Parathyroid adenoma (tissue), 2 donors: ENCODE results near the gene RCAN1.

ENCODE experiments used
- H2AFZ ChIP-seq: fragments of 300-600 bp; sonication (generic); one replicate; pipeline ENCODE4 v1.7.0; 2017; ENCODE audit warnings: antibody characterized with exemption, mild to moderate bottlenecking
- H3K27ac ChIP-seq: fragments of 300-600 bp; sonication (generic); one replicate; pipeline ENCODE4 v1.7.0; 2017
- H3K27me3 ChIP-seq: fragments of 300-600 bp; sonication (generic); one replicate; pipeline ENCODE4 v1.7.0; 2017; ENCODE audit warnings: low read length; ENCODE audit not compliant: control insufficient read depth, insufficient read depth
- H3K36me3 ChIP-seq: fragments of 300-600 bp; sonication (generic); one replicate; pipeline ENCODE4 v1.7.0; 2017; ENCODE audit warnings: low read length; ENCODE audit not compliant: control insufficient read depth, insufficient read depth
- H3K4me1 ChIP-seq: fragments of 300-600 bp; sonication (generic); one replicate; pipeline ENCODE4 v1.7.0; 2017; ENCODE audit warnings: control low read depth
- H3K4me2 ChIP-seq: fragments of 300-600 bp; sonication (generic); one replicate; pipeline ENCODE4 v1.7.0; 2017; ENCODE audit warnings: low read length
- H3K4me3 ChIP-seq: fragments of 300-600 bp; sonication (generic); one replicate; pipeline ENCODE4 v1.7.0; 2017; ENCODE audit warnings: low read depth, low read length
- H3K79me2 ChIP-seq: fragments of 300-600 bp; sonication (generic); one replicate; pipeline ENCODE4 v1.7.0; 2017; ENCODE audit warnings: control low read depth
- H3K9ac ChIP-seq: fragments of 300-600 bp; sonication (generic); one replicate; pipeline ENCODE4 v1.7.0; 2017; ENCODE audit warnings: mild to moderate bottlenecking
- H3K9me3 ChIP-seq: fragments of 300-600 bp; sonication (generic); one replicate; pipeline ENCODE4 v1.7.0; 2017; ENCODE audit warnings: low read length; ENCODE audit not compliant: control insufficient read depth
- CTCF ChIP-seq: fragments of 300-600 bp; sonication (generic); IDR thresholded peaks from one replicate; pipeline ENCODE4 v1.7.0; 2017; ENCODE audit warnings: antibody characterized with exemption, mild to moderate bottlenecking
- donor health status: primary hyperparathyroidism.

The RCAN1 gene

GRCh38 chr21:34546542-34546941 is 68.4 kb downstream of the RCAN1 start:
- H3K4me1 ChIP-seq, result peaks cover 14% of the 10 kb centered on the region
- no peak overlapping the region for H3K9ac ChIP-seq
- no peaks in the 10 kb centered on the region for H3K36me3 ChIP-seq
- H3K4me2 ChIP-seq, result no peak overlapping the region
- no peak overlapping the region for H3K27ac ChIP-seq
- no peaks in the 10 kb centered on the region for H3K9me3 ChIP-seq
- peaks cover 13% of the 10 kb centered on the region for H3K79me2 ChIP-seq
- H3K4me3 ChIP-seq, result no peak overlapping the region
- H2AFZ ChIP-seq, result no peak overlapping the region
- no peaks in the 10 kb centered on the region for H3K27me3 ChIP-seq
- TF ChIP-seq CTCF, result no peak

- peaks cover 12% of the 10 kb centered on the region for H3K79me2 ChIP-seq
- H3K9ac ChIP-seq, result no peak overlapping the region
- H3K4me1 ChIP-seq, result peaks cover 14% of the 10 kb centered on the region
- peak overlapping the region; percentile 59 for H3K27ac ChIP-seq
- H2AFZ ChIP-seq, result peak overlapping the region; percentile 23
- TF ChIP-seq CTCF, result no peak
- H3K9me3 ChIP-seq, result no peaks in the 10 kb centered on the region
- peak overlapping the region; percentile 23 for H3K4me2 ChIP-seq
- no peaks in the 10 kb centered on the region for H3K36me3 ChIP-seq
- no peaks in the 10 kb centered on the region for H3K27me3 ChIP-seq
- no peak overlapping the region for H3K4me3 ChIP-seq
Measured at GRCh38 chr21:34545079-34545884, 69.6 kb downstream of the RCAN1 start.

GRCh38 chr21:34544032-34544496 is 70.8 kb downstream of the RCAN1 start:
- H3K36me3 ChIP-seq, result no peaks in the 10 kb centered on the region
- TF ChIP-seq CTCF, result peak; percentile 62
- peak overlapping the region; percentile 1 for H3K4me2 ChIP-seq
- peaks cover 12% of the 10 kb centered on the region for H3K79me2 ChIP-seq
- peaks cover 18% of the 10 kb centered on the region for H3K4me1 ChIP-seq
- H3K4me3 ChIP-seq, result no peak overlapping the region
- H3K27me3 ChIP-seq, result no peaks in the 10 kb centered on the region
- peak overlapping the region; percentile 7 for H3K27ac ChIP-seq
- H3K9me3 ChIP-seq, result no peaks in the 10 kb centered on the region
- no peak overlapping the region for H3K9ac ChIP-seq
- no peak overlapping the region for H2AFZ ChIP-seq

- H3K9ac ChIP-seq, result no peak overlapping the region
- H3K27me3 ChIP-seq, result no peaks in the 10 kb centered on the region
- no peak overlapping the region for H2AFZ ChIP-seq
- H3K4me2 ChIP-seq, result no peak overlapping the region
- no peak overlapping the region for H3K4me3 ChIP-seq
- peaks cover 16% of the 10 kb centered on the region for H3K79me2 ChIP-seq
- no peak for TF ChIP-seq CTCF
- H3K9me3 ChIP-seq, result no peaks in the 10 kb centered on the region
- H3K27ac ChIP-seq, result no peak overlapping the region
- peaks cover 18% of the 10 kb centered on the region for H3K4me1 ChIP-seq
- no peaks in the 10 kb centered on the region for H3K36me3 ChIP-seq
Measured at GRCh38 chr21:34543017-34543416, 71.9 kb downstream of the RCAN1 start.

GRCh38 chr21:34540206-34540605 is 74.7 kb downstream of the RCAN1 start:
- Histone ChIP-seq H3K4me1 (peaks cover 23% of the 10 kb centered on the region), H3K36me3 (no peaks in the 10 kb centered on the region)
- TF ChIP-seq CTCF, result no peak

More at GRCh38 chr21:34540206-34540605, 74.7 kb downstream of the RCAN1 start:
- H3K4me2 ChIP-seq, result no peak overlapping the region
- no peaks in the 10 kb centered on the region for H3K9me3 ChIP-seq
- no peak overlapping the region for H3K4me3 ChIP-seq
- no peak overlapping the region for H3K9ac ChIP-seq
- no peak overlapping the region for H2AFZ ChIP-seq
- peak overlapping the region; percentile 65 for H3K27ac ChIP-seq
- H3K79me2 ChIP-seq, result peaks cover 16% of the 10 kb centered on the region
- no peaks in the 10 kb centered on the region for H3K27me3 ChIP-seq
